Keratinocyte (primary cell): ENCODE measurements around the gene ACBD3. TPM values are rescaled to one million over a fixed set of nuclear protein-coding genes. Genes with fewer than 3 reads are reported as not detected.

ENCODE experiments used
- DNase-seq: peaks from one replicate; pipeline ENCODE4 v3.0.0-alpha.2; 2011; ENCODE audit warnings: low read depth, missing footprints, low spot score
- FAIRE-seq: peaks from 2 replicates; lab custom pipeline; 2011; peaks lifted over from hg19 to GRCh38; lab: Jason Lieb, UNC
- H2AFZ ChIP-seq: 2 replicates; pipeline ENCODE4 v1.6.0; 2012; ENCODE audit warnings: low read length, control low read depth, inconsistent platforms; ENCODE audit not compliant: control insufficient read depth
- H3K27ac ChIP-seq: 2 replicates; pipeline ENCODE4 v1.5.1; 2011; ENCODE audit warnings: low read length; ENCODE audit not compliant: control insufficient read depth, insufficient read depth
- H3K27me3 ChIP-seq: 3 replicates; pipeline ENCODE4 v1.6.0; 2011; ENCODE audit warnings: low read length; ENCODE audit not compliant: control insufficient read depth, insufficient read depth; ENCODE audit errors: extremely low read depth
- H3K36me3 ChIP-seq, 2 experiments: 2 replicates in 1 of 2; 3 replicates in 1 of 2; pipeline ENCODE4 v1.5.1; 2011; ENCODE audit warnings: low read length in 2 of 2, mild to moderate bottlenecking in 1 of 2; ENCODE audit not compliant: control insufficient read depth in 2 of 2, insufficient read depth in 2 of 2; ENCODE audit errors: extremely low read depth in 1 of 2
- H3K4me1 ChIP-seq: 3 replicates; pipeline ENCODE4 v1.5.1; 2011; ENCODE audit warnings: low read length; ENCODE audit not compliant: control insufficient read depth, insufficient read depth; ENCODE audit errors: extremely low read depth
- H3K4me2 ChIP-seq: 3 replicates; pipeline ENCODE4 v1.6.0; 2011; ENCODE audit warnings: low read depth, low read length; ENCODE audit not compliant: control insufficient read depth, insufficient read depth; ENCODE audit errors: extremely low read depth
- H3K4me3 ChIP-seq, 3 experiments: fragments of 200-600 bp in 1 of 3; sonication (generic) in 1 of 3; 2 replicates in 2 of 3; 3 replicates in 1 of 3; pipeline ENCODE4 v1.5.1; 2011 to 2016; ENCODE audit warnings: low read length in 3 of 3, mild to moderate bottlenecking in 3 of 3, control low read depth in 2 of 3, inconsistent platforms in 1 of 3, low read depth in 1 of 3, mixed read lengths in 1 of 3, mixed run types in 1 of 3, moderate library complexity in 1 of 3; ENCODE audit not compliant: control insufficient read depth in 2 of 3, insufficient read depth in 2 of 3; ENCODE audit errors: extremely low read depth in 1 of 3
- H3K79me2 ChIP-seq: 2 replicates; pipeline ENCODE4 v1.6.0; 2012; ENCODE audit warnings: low read length; ENCODE audit not compliant: control insufficient read depth, insufficient read depth
- H3K9ac ChIP-seq: 3 replicates; pipeline ENCODE4 v1.6.0; 2011; ENCODE audit warnings: low read length; ENCODE audit not compliant: control insufficient read depth, insufficient read depth; ENCODE audit errors: extremely low read depth
- H3K9me1 ChIP-seq: 3 replicates; pipeline ENCODE4 v1.6.0; 2011; ENCODE audit warnings: low read length; ENCODE audit not compliant: control insufficient read depth, insufficient read depth; ENCODE audit errors: extremely low read depth
- H3K9me3 ChIP-seq: 2 replicates; pipeline ENCODE4 v1.5.1; 2012; ENCODE audit warnings: low read depth, low read length; ENCODE audit not compliant: control insufficient read depth
- H4K20me1 ChIP-seq: 3 replicates; pipeline ENCODE4 v1.6.0; 2011; ENCODE audit warnings: low read length; ENCODE audit not compliant: control insufficient read depth, insufficient read depth; ENCODE audit errors: extremely low read depth
- EZH2 ChIP-seq: IDR thresholded peaks from one replicate; pipeline ENCODE4 v1.6.1; 2012; ENCODE audit warnings: inconsistent platforms, mild to moderate bottlenecking, low read length, moderate library complexity
- dilution Hi-C: fragments of 300-500 bp; cut with MboI; formaldehyde crosslinking; loops from one replicate; pipeline ENCODE4 v1.7.0; 2020; ENCODE audit warnings: low sequenced_read_pairs; ENCODE audit not compliant: extremely low pct_ligation_motif_present
- polyA minus RNA-seq, 3 experiments: library from RNA; depleted of rRNA, polyadenylated mRNA; stranded (reverse); fragments of >200 nt; gene quantifications; 1 replicate in 1 of 3; 2 replicates in 1 of 3; 3 replicates in 1 of 3; pipeline ENCODE4 v1.2.3, GENCODE V29; 2011
- polyA plus RNA-seq, 5 experiments: library from polyadenylated mRNA; depleted of rRNA in 3 of 5; stranded (reverse) in 3 of 5; stranded (forward) in 1 of 5; unstranded in 1 of 5; fragments of >200 nt; gene quantifications; 1 replicate in 1 of 5; 2 replicates in 3 of 5; 3 replicates in 1 of 5; pipeline versions ENCODE4 v1.2.1 to v1.2.3, GENCODE V29; 2011 to 2012; ENCODE audit warnings: missing spikeins in 2 of 5, low read depth in 1 of 5, low replicate concordance in 1 of 5
- TF ChIP-seq, protein P1 (sequence below), 3 experiments: IDR thresholded peaks in 1 of 3; conservative IDR thresholded peaks in 1 of 3; optimal IDR thresholded peaks in 1 of 3; 2 replicates in 2 of 3; 3 replicates in 1 of 3; pipeline versions ENCODE3 to v1.5.1; 2011; ENCODE audit warnings: low read length in 3 of 3, mild to moderate bottlenecking in 3 of 3, moderate library complexity in 2 of 3, control low read depth in 1 of 3, inconsistent platforms in 1 of 3; ENCODE audit not compliant: insufficient read depth in 2 of 3; ENCODE audit errors: extremely low read depth in 1 of 3

ACBD3 gene
- polyA plus RNA-seq: 32.0 to 43.1 TPM (median 39.1 TPM) in 3 replicates
- 69.1 TPM for polyA plus RNA-seq (2011; ENCODE audit: low read depth)
- polyA plus RNA-seq (2011; cell fraction: cytosol; rRNA removed): 28.5 and 44.6 TPM in 2 replicates
- 33.4 and 47.8 TPM in 2 replicates for polyA plus RNA-seq (2011; cell fraction: nucleus; rRNA removed)
- 32.1 and 35.1 TPM in 2 replicates for polyA plus RNA-seq (2012; ENCODE audit: low replicate concordance)
- 8.4 to 30.0 TPM (median 18.0 TPM) in 3 replicates for polyA minus RNA-seq
- polyA minus RNA-seq (2011; cell fraction: cytosol; rRNA and poly(A)+ RNA removed): 33.6 TPM
- polyA minus RNA-seq (2011; cell fraction: nucleus; rRNA and poly(A)+ RNA removed): 22.4 and 37.9 TPM in 2 replicates

DNA sequence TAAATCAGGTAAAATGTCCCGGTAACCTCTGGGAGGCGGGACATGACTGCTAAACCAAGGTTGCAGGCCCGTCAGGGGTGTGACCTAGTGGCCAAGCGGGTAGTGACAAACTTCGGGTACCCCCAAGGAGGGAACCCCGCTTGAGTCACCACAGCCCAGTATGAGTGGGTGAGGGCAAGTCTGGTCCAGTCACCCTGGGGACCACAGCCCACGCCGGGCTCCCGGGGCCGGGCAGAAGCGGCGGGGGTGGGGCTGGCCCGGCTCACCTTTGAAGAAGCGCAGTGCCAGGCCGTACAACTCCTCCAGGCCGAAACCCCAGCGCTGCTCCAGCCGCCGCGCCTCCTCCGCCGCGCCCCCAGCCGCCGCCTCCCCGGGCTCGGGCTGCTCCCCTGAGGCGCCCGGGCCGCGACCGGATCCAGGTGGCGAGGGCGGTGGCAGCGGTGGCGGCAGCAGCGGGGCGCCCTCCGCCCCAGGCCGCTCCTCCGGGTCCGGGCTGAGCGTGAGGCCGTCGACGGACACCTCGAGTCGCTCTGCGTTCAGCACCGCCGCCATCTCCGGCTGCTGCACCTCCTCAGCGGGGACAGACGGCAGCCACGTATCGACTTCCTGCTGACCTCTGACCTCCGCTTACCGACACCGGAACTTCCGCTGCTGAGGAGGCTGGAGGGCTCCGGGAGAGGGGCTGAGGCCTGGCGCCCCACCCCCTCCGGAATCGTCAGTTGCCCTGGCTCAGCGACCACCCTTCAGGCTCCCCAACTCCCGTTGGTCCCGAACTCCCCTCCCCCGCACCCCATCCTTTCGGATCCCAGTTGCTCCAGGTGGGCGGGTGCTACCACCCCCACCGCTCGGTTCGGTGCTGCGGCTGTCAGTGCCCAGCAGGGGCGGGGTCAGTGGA is at the start of gene ACBD3:
Gene ACBD3, minus strand, starts transcription at position 618 of the 895 bp plus-strand sequence. Its CDS starts 66 bp downstream, at position 552.
- Histone ChIP-seq H3K9ac (peak within 1 kb of the TSS; percentile 85), H2AFZ (peak within 1 kb of the TSS; percentile 96), H3K9me3 (no peaks in the 10 kb centered on the region), H3K27ac (peak within 1 kb of the TSS; percentile 56), H4K20me1 (peaks cover 5% of the 10 kb centered on the region), H3K4me1 (peaks cover 28% of the 10 kb centered on the region), H3K79me2 (peaks cover 52% of the 10 kb centered on the region), H3K27me3 (no peaks in the 10 kb centered on the region), H3K9me1 (peaks cover 2% of the 10 kb centered on the region), H3K4me3 (peak within 1 kb of the TSS; percentile 75 to 91 (median 78)), H3K4me2 (peak within 1 kb of the TSS; percentile 100), H3K36me3 (no peaks in the 10 kb centered on the region)
- no peak for DNase-seq
- peak; percentile 71 for FAIRE-seq
- TF ChIP-seq, protein P1, sequence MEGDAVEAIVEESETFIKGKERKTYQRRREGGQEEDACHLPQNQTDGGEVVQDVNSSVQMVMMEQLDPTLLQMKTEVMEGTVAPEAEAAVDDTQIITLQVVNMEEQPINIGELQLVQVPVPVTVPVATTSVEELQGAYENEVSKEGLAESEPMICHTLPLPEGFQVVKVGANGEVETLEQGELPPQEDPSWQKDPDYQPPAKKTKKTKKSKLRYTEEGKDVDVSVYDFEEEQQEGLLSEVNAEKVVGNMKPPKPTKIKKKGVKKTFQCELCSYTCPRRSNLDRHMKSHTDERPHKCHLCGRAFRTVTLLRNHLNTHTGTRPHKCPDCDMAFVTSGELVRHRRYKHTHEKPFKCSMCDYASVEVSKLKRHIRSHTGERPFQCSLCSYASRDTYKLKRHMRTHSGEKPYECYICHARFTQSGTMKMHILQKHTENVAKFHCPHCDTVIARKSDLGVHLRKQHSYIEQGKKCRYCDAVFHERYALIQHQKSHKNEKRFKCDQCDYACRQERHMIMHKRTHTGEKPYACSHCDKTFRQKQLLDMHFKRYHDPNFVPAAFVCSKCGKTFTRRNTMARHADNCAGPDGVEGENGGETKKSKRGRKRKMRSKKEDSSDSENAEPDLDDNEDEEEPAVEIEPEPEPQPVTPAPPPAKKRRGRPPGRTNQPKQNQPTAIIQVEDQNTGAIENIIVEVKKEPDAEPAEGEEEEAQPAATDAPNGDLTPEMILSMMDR (optimal IDR thresholded peaks at IDR 0.05 in 1 of 3, IDR thresholded peaks at IDR 0.05 in 1 of 3, conservative IDR thresholded peaks at IDR 0.05 in 1 of 3; ENCODE audit: extremely low read depth in 1 of 3, insufficient read depth in 2 of 3, low read length in 3 of 3): peak in 1 of 3 experiments; percentile 10
- no peak for TF ChIP-seq EZH2
- dilution Hi-C loops: no loop called here

DNA sequence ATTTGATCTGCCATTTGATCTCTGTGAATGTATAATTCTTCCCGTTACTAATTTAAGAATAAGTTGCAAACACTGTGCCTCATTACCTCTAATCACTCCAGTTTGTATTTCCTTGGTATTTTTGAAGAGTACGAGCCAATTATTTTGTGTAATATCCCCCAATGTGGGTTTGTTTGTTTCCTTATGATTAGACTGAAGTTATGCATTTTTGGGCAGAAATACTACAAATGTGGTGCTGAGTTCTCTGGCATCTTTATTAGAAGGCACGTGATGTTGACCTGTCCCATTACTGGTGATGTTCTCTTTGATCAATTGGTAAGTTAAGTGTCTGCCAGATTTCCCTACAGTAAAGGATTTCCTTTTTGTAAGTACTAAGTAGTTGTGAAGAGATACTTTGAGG is 47.3 kb upstream of the ACBD3 start:
- TF ChIP-seq, protein P1 (optimal IDR thresholded peaks at IDR 0.05 in 1 of 3, IDR thresholded peaks at IDR 0.05 in 1 of 3, conservative IDR thresholded peaks at IDR 0.05 in 1 of 3; ENCODE audit: extremely low read depth in 1 of 3, insufficient read depth in 2 of 3, low read length in 3 of 3): no peak
- no peak for TF ChIP-seq EZH2
- H4K20me1 ChIP-seq: no peaks in the 10 kb centered on the region
- FAIRE-seq (no peak), DNase-seq (no peak)
- no peaks in the 10 kb centered on the region for H3K9me3 ChIP-seq
- H3K27ac ChIP-seq: no peak overlapping the region
- H3K4me2 ChIP-seq: no peak overlapping the region
- no peaks in the 10 kb centered on the region for H3K4me1 ChIP-seq
- H2AFZ ChIP-seq: no peak overlapping the region
- no peak overlapping the region for H3K4me3 ChIP-seq
- H3K9ac ChIP-seq: no peak overlapping the region
- dilution Hi-C loops: no loop called here
- no peaks in the 10 kb centered on the region for H3K27me3 ChIP-seq
- H3K9me1 ChIP-seq: no peaks in the 10 kb centered on the region
- H3K36me3 ChIP-seq: peaks cover 5 to 6% of the 10 kb centered on the region in 2 experiments
- H3K79me2 ChIP-seq: no peaks in the 10 kb centered on the region
